Activated CD8-positive, alpha-beta T cell treated with anti-CD3 and anti-CD28 coated beads for 36 hours (primary cell): Measurements from ENCODE around the gene RPP25L. TPM values are rescaled to one million over a fixed set of nuclear protein-coding genes. Genes with fewer than 3 reads are reported as not detected.

Experiments used
- ATAC-seq: fragments of 200-7000 bp; cut with Tn5 transposase; one replicate; pipeline ENCODE4 v1.10.0; 2021; ENCODE audit warnings: mild to moderate bottlenecking, moderate library complexity
- CTCF ChIA-PET: fragments of 350-600 bp; sonication (Branson Sonifier 250); formaldehyde crosslinking; loops from one replicate; lab custom pipeline; 2021; ENCODE audit warnings: antibody characterized with exemption; lab: Charles Lee
- POLR2A ChIA-PET: fragments of 350-600 bp; sonication (Branson Sonifier 250); formaldehyde crosslinking; loops from one replicate; lab custom pipeline; 2021; ENCODE audit warnings: antibody characterized with exemption; lab: Charles Lee
- DNase-seq: peaks from one replicate; pipeline ENCODE4 v3.0.0-alpha.2; 2020
- H3K27ac Mint-ChIP-seq: one replicate; pipeline ENCODE4 v1.8.0; 2021; ENCODE audit warnings: mild to moderate bottlenecking, mixed read lengths
- H3K27me3 Mint-ChIP-seq: one replicate; pipeline ENCODE4 v1.8.0; 2021; ENCODE audit warnings: mixed read lengths
- H3K36me3 Mint-ChIP-seq: one replicate; pipeline ENCODE4 v1.8.0; 2021; ENCODE audit warnings: low read depth, mixed read lengths
- H3K4me1 Mint-ChIP-seq: one replicate; pipeline ENCODE4 v1.8.0; 2021; ENCODE audit warnings: low read depth, mixed read lengths
- H3K4me3 Mint-ChIP-seq: one replicate; pipeline ENCODE4 v1.8.0; 2021; ENCODE audit warnings: mild to moderate bottlenecking, moderate library complexity, mixed read lengths
- H3K9me3 Mint-ChIP-seq: one replicate; pipeline ENCODE4 v1.8.0; 2021; ENCODE audit warnings: mixed read lengths
- intact Hi-C: fragments of 100-400 bp; cut with micrococcal nuclease; formaldehyde crosslinking; loops from one replicate; pipeline ENCODE4 v1.10.0; 2022
- total RNA-seq, 2 experiments: library from RNA; stranded (reverse); gene quantifications; one replicate each; pipeline ENCODE4 v1.2.3, GENCODE V29; 2021
- TF ChIP-seq, protein P1 (sequence below): fragments of 200-600 bp; IDR thresholded peaks from one replicate; pipeline ENCODE4 v1.8.0; 2022; ENCODE audit warnings: antibody characterized with exemption, mild to moderate bottlenecking

The RPP25L gene
- total RNA-seq, 2 experiments from 2014 or later = 37.9 to 38.7 TPM

DNA sequence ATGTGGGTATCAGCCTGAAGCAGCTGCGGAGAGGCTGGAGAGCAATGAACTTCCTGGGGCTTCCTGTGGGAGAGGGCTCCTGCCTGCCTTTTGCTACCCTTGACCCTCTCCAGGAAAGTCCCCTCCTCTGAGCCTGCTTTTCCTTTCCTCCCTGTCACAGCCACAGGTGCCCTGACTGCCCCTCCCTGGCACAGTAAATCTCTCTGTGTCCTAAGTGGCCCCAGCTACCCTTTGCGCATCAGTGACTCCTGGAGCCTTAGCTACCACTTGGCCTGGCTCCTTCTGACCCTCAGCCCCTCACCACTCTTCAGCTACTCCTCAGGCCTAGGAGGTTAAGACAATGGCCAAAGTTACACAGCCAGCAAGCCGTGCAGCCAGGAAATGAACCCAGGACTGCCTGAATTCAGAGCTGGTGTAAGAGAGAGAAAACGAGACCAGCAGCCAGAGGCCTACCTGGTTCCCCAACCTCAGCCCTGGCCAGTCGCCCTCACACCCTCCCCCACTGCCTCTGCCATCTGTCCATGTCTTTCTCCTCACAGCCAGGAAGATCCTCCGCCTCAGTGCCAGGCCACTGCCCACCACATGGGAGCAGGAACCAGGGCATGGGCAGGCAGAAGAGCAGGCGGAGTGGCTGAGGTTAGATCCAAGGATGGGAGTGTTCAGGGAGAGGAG is 41.0 kb downstream of the RPP25L start:
- Mint-ChIP-seq H3K36me3 (no peaks in the 10 kb centered on the region), H3K27me3 (peaks cover 19% of the 10 kb centered on the region), H3K4me3 (no peak overlapping the region), H3K4me1 (no peaks in the 10 kb centered on the region), H3K9me3 (no peaks in the 10 kb centered on the region), H3K27ac (no peak overlapping the region)
- POLR2A ChIA-PET = no interaction called here
- intact Hi-C loops = no loop called here
- CTCF ChIA-PET = interaction anchor here (1.7 kb wide), 2 partner anchors 9 to 21 kb away, joined by 5 to 8 read pairs; no protein-coding TSS in a partner anchor
- ATAC-seq (no peak), DNase-seq (no peak)
- TF ChIP-seq, protein P1, sequence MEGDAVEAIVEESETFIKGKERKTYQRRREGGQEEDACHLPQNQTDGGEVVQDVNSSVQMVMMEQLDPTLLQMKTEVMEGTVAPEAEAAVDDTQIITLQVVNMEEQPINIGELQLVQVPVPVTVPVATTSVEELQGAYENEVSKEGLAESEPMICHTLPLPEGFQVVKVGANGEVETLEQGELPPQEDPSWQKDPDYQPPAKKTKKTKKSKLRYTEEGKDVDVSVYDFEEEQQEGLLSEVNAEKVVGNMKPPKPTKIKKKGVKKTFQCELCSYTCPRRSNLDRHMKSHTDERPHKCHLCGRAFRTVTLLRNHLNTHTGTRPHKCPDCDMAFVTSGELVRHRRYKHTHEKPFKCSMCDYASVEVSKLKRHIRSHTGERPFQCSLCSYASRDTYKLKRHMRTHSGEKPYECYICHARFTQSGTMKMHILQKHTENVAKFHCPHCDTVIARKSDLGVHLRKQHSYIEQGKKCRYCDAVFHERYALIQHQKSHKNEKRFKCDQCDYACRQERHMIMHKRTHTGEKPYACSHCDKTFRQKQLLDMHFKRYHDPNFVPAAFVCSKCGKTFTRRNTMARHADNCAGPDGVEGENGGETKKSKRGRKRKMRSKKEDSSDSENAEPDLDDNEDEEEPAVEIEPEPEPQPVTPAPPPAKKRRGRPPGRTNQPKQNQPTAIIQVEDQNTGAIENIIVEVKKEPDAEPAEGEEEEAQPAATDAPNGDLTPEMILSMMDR = no peak

DNA sequence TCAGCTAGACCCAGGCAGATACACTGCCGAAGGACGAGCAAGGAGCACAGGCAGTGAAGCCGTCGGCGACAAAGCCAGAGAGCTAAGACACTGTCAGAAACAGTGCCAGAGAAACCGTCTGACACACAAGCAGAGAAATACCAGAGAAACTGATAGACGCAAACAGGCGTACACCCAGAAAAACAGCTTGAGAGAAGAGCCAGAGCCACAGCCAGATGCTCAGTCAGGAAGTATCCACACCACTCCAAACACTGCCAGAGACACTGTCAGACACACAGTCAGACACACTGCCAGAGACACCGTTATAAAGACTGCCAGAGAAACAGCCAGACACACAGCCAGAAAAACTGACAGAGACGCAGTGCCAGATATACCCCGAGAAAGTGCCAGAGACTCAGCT is 41.5 kb downstream of the RPP25L start:
- intact Hi-C loops = no loop called here
- DNase-seq (no peak), ATAC-seq (no peak)
- H3K27ac Mint-ChIP-seq = no peak overlapping the region
- H3K4me3 Mint-ChIP-seq = no peak overlapping the region
- peaks cover 16% of the 10 kb centered on the region for H3K27me3 Mint-ChIP-seq
- TF ChIP-seq, protein P1 = no peak
- ChIA-PET CTCF (interaction anchor here (1.1 to 1.7 kb wide), 3 partner anchors 8 to 33 kb away, joined by 4 to 8 read pairs (median 5); no protein-coding TSS in a partner anchor), POLR2A (no interaction called here)
- no peaks in the 10 kb centered on the region for H3K36me3 Mint-ChIP-seq
- no peaks in the 10 kb centered on the region for H3K9me3 Mint-ChIP-seq
- H3K4me1 Mint-ChIP-seq = no peaks in the 10 kb centered on the region

DNA sequence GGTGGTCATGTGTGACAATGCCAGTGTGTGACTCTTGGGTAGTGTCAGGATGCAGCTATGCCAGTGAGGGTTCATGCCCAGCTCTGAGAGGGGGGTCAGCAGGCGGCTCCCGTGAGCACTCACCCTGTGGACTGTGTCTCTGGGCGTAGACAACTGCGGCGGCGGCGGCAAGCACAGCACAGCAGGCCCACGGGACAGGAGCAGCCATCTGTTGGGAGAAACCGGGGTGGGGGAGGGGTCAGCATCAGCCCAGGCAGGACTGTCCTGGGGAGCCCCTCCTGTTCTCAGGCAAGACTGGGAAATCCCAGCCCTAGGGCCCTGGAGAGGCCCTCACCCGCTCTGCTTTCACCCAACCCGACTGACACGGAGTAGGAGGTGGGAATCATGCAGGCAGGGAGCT is 43.1 kb downstream of the RPP25L start:
- TF ChIP-seq, protein P1 = no peak
- no peaks in the 10 kb centered on the region for H3K9me3 Mint-ChIP-seq

DNA sequence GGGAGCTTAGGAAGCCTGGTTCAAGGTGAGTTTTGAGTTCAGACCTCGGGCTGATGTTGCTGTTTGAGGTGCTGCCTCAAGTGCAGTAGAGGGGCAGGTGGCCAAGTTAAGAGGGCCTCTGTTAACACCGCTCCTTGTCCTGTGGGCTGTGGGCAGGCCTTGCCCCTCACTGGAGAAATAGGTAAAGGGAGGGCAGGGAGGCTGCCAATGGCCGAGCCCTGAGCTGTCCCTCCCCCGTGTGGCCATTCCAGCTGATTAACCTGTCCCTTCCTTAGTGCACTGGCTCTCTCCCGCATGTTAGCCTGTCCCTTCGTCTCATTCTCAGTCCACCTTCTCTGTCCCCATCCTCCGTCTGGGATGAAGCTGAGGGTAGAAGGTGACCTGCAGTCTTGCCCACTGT is 43.8 kb downstream of the RPP25L start:
- TF ChIP-seq, protein P1 = no peak
- DNase-seq (no peak), ATAC-seq (no peak)
- Mint-ChIP-seq H3K4me3 (no peak overlapping the region), H3K9me3 (no peaks in the 10 kb centered on the region), H3K36me3 (no peaks in the 10 kb centered on the region), H3K27ac (no peak overlapping the region), H3K4me1 (no peaks in the 10 kb centered on the region), H3K27me3 (peaks cover 23% of the 10 kb centered on the region)
- CTCF ChIA-PET = no interaction called here
- POLR2A ChIA-PET = interaction anchor here (0.5 kb wide), 1 partner anchor 1951 kb away, joined by 3 read pairs; no protein-coding TSS in a partner anchor
- intact Hi-C loops = no loop called here

More for the DNA sequence above, 43.1 kb downstream of the RPP25L start:
- DNase-seq (no peak), ATAC-seq (no peak)
- no peaks in the 10 kb centered on the region for H3K36me3 Mint-ChIP-seq
- intact Hi-C loops = no loop called here
- CTCF ChIA-PET = interaction anchor here (0.8 kb wide), 1 partner anchor 34 kb away, joined by 3 read pairs; no protein-coding TSS in a partner anchor
- no peak overlapping the region for H3K4me3 Mint-ChIP-seq
- POLR2A ChIA-PET = interaction anchor here (0.5 kb wide), 1 partner anchor 1950 kb away, joined by 3 read pairs; no protein-coding TSS in a partner anchor
- H3K4me1 Mint-ChIP-seq = no peaks in the 10 kb centered on the region
- no peak overlapping the region for H3K27ac Mint-ChIP-seq
- H3K27me3 Mint-ChIP-seq = peaks cover 20% of the 10 kb centered on the region

DNA sequence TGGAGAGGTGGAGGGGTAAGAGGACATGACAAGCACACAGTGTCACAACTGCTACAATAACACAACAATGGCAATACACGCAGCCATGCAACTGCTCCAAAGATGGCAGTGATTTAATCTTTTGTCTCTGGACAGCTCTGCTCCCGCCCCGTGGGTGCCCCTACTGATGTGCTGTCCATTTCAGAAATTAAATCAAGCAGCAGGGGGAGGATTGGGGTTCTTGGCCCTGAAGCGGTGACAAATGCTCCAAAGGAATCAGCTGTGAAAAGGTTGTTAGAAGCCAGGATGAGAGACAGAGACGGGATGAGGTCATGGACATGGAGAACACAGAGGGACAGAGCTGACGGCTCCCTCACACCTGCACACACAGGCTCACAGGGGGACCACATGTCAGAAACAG is 44.9 kb downstream of the RPP25L start:
- POLR2A ChIA-PET = no interaction called here
- no peak for DNase-seq
- H3K27me3 Mint-ChIP-seq = peaks cover 27% of the 10 kb centered on the region
- no peak overlapping the region for H3K4me3 Mint-ChIP-seq
- TF ChIP-seq, protein P1 = no peak
- H3K9me3 Mint-ChIP-seq = no peaks in the 10 kb centered on the region
- ATAC-seq = no peak
- intact Hi-C loops = no loop called here
- no peaks in the 10 kb centered on the region for H3K36me3 Mint-ChIP-seq
- H3K27ac Mint-ChIP-seq = no peak overlapping the region
- no peaks in the 10 kb centered on the region for H3K4me1 Mint-ChIP-seq
- CTCF ChIA-PET = no interaction called here
